Measurements from ENCODE around the gene SDS.

SDS gene

DNA sequence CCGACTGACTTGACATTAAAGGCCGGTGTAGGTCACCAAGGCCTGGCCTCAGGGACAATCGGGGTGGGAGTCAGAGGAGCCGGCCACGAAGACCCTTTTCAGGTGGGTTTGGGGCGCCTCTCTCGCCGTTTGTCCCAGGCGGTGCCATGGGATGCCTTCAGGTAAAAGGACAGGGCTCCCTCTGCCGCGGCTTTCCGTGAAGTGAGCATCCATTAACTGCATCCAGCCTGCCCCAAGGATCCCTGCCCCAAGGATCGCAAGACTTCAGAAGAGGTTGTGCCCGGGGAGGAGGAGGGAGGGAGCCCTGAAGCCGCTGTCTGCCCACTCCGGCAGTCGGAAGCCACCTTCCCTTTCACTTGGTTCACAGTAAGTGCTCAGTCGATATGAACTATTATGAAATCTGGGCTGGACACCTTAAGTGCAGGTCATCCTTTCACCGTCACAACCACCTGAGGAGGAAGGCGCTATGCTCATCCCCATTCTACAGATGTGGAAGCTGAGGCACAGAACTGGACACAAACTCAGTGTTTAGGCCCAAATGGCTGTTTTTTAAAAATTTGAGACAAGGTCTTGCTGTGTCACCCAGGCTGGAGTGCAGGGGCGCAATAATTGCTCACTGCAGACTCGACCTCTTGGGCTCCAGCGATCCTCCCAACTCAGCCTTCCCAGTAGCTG lies 964 bp downstream of the SDS start:
- no peak for TF ChIP-seq EZH2phosphoT487 (IDR thresholded peaks at IDR 0.05; ENCODE audit: low read length)
- no peak for TF ChIP-seq CTCF (IDR thresholded peaks at IDR 0.05; ENCODE audit: low read length)
- no peak for TF ChIP-seq EZH2 (optimal IDR thresholded peaks at IDR 0.05; ENCODE audit: low read depth, low read length)
- no peak for DNase-seq
- H3K9ac ChIP-seq (ENCODE audit: low read length) = no peak overlapping the region
- no peak overlapping the region for H3K4me3 ChIP-seq (ENCODE audit: low read length)
- no peaks in the 10 kb centered on the region for H3K4me1 ChIP-seq (ENCODE audit: low read length)
- H3K27ac ChIP-seq (ENCODE audit: low read length) = no peak overlapping the region
- no peaks in the 10 kb centered on the region for H3K27me3 ChIP-seq (replicated peaks; ENCODE audit: insufficient read depth, low read length)
- no peaks in the 10 kb centered on the region for H4K20me1 ChIP-seq (ENCODE audit: insufficient read depth, low read length)
- no peaks in the 10 kb centered on the region for H3K9me3 ChIP-seq (replicated peaks; ENCODE audit: insufficient read depth, low read length)
- H3K4me2 ChIP-seq (ENCODE audit: low read depth, low read length) = no peak overlapping the region
- no peak overlapping the region for H2AFZ ChIP-seq (ENCODE audit: low read length)
- H3K9me2 ChIP-seq (replicated peaks; ENCODE audit: insufficient read depth, low read length) = no peaks in the 10 kb centered on the region
- no peaks in the 10 kb centered on the region for H3K36me3 ChIP-seq (replicated peaks; ENCODE audit: insufficient read depth, low read length)
- no peaks in the 10 kb centered on the region for H3F3A ChIP-seq (ENCODE audit: insufficient read depth, low read length)
- H3K79me2 ChIP-seq (ENCODE audit: low read length) = no peaks in the 10 kb centered on the region

DNA sequence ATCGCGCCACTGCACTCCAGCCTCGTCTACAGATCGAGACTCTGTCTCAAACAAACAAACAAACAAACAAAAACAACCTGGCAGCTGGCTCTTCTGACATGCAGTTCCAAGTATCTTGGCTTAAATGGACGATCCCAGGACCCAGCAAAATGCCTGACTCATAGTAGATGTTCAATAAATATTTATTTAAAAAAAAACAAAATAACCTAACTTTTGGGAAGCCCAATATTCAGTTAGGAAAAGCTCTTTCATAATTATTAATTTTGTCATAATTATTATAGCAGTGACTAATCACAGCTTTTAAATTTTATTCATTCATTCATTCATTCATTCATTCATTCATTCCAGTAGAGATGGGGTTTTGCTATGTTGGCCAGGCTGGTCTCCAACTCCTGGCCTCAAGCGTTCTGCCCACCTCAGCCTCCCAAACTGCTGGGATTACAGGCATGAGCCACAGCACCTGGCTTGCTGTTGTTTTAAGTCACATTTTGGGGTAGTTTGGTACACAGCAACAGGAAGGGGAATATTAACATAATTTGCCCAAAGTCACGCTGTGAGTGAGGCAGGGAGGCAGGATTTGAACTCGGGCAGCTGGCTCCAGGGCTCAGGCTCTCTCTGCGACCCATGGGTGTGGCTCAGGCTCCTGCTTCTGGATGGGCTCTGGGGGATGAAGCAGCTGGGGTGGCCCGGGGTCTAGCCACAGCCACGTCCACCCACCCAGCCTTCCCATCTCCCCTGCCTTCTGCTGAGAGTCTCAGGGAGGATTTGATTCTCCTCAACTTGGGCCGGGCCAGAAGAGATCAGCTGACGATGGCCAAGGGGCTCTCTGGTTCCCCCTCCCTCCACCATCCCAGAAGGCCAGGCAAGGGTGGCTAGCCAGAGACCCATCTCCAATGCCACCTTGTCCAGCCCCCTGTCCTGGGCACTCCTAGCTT lies 2.4 kb downstream of the SDS start:
- Histone ChIP-seq H3K4me3 (ENCODE audit: low read length) (no peak overlapping the region), H3K27ac (ENCODE audit: low read length) (no peak overlapping the region), H2AFZ (ENCODE audit: low read length) (no peak overlapping the region), H3K4me1 (ENCODE audit: low read length) (no peaks in the 10 kb centered on the region), H4K20me1 (ENCODE audit: insufficient read depth, low read length) (no peaks in the 10 kb centered on the region), H3K4me2 (ENCODE audit: low read depth, low read length) (no peak overlapping the region), H3K36me3 (replicated peaks; ENCODE audit: insufficient read depth, low read length) (no peaks in the 10 kb centered on the region), H3F3A (ENCODE audit: insufficient read depth, low read length) (no peaks in the 10 kb centered on the region), H3K9me2 (replicated peaks; ENCODE audit: insufficient read depth, low read length) (no peaks in the 10 kb centered on the region), H3K79me2 (ENCODE audit: low read length) (no peaks in the 10 kb centered on the region), H3K27me3 (replicated peaks; ENCODE audit: insufficient read depth, low read length) (no peaks in the 10 kb centered on the region), H3K9ac (ENCODE audit: low read length) (no peak overlapping the region), H3K9me3 (replicated peaks; ENCODE audit: insufficient read depth, low read length) (no peaks in the 10 kb centered on the region)
- DNase-seq = no peak
- TF ChIP-seq CTCF (IDR thresholded peaks at IDR 0.05; ENCODE audit: low read length) (no peak), EZH2phosphoT487 (IDR thresholded peaks at IDR 0.05; ENCODE audit: low read length) (no peak), EZH2 (optimal IDR thresholded peaks at IDR 0.05; ENCODE audit: low read depth, low read length) (no peak)

DNA sequence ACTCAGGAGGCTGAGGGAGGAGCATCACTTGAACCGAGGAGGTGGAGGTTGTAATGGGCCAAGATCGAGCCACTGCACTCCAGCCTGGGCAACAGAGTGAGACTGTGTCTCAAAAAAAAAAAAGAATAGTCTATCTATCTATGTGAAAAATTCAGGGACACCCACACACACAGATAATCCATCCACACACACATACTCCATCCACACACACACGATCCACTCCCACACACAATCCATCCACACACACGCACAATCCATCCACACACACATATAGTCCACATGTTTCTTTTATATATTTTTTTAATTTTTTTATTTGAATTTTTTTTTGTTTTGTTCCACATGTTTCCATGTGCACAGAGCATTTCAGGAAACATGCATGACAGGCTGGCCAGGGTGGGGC lies 3.3 kb downstream of the SDS start:
- no peak for DNase-seq
- no peak overlapping the region for H3K4me2 ChIP-seq (ENCODE audit: low read depth, low read length)
- H3K9me2 ChIP-seq (replicated peaks; ENCODE audit: insufficient read depth, low read length) = no peaks in the 10 kb centered on the region
- H3K4me1 ChIP-seq (ENCODE audit: low read length) = no peaks in the 10 kb centered on the region
- no peak overlapping the region for H3K27ac ChIP-seq (ENCODE audit: low read length)
- no peak overlapping the region for H3K4me3 ChIP-seq (ENCODE audit: low read length)
- no peaks in the 10 kb centered on the region for H4K20me1 ChIP-seq (ENCODE audit: insufficient read depth, low read length)
- no peaks in the 10 kb centered on the region for H3K36me3 ChIP-seq (replicated peaks; ENCODE audit: insufficient read depth, low read length)
- H3K9ac ChIP-seq (ENCODE audit: low read length) = no peak overlapping the region
- TF ChIP-seq EZH2 (optimal IDR thresholded peaks at IDR 0.05; ENCODE audit: low read depth, low read length) = no peak
- no peak for TF ChIP-seq CTCF (IDR thresholded peaks at IDR 0.05; ENCODE audit: low read length)
- no peak for TF ChIP-seq EZH2phosphoT487 (IDR thresholded peaks at IDR 0.05; ENCODE audit: low read length)
- no peak overlapping the region for H2AFZ ChIP-seq (ENCODE audit: low read length)
- no peaks in the 10 kb centered on the region for H3K9me3 ChIP-seq (replicated peaks; ENCODE audit: insufficient read depth, low read length)
- H3K27me3 ChIP-seq (replicated peaks; ENCODE audit: insufficient read depth, low read length) = no peaks in the 10 kb centered on the region
- H3F3A ChIP-seq (ENCODE audit: insufficient read depth, low read length) = no peaks in the 10 kb centered on the region
- H3K79me2 ChIP-seq (ENCODE audit: low read length) = no peaks in the 10 kb centered on the region

Data from MM.1S (cell line).